ENCODE results near the gene OR51E1.

GRCh38 chr11:4682623-4683419 is 39.0 kb downstream of the OR51E1 start:
- TF ChIP-seq TCF4 (CRISPR knock-in tag; IDR thresholded peaks at IDR 0.05; ENCODE audit: borderline replicate concordance), result no peak
- no peak for TF ChIP-seq OSR1 (CRISPR knock-in tag; IDR thresholded peaks at IDR 0.05)
- no peak for TF ChIP-seq ZNF8 (CRISPR knock-in tag; IDR thresholded peaks at IDR 0.05)
- TF ChIP-seq RARB (CRISPR knock-in tag; IDR thresholded peaks at IDR 0.05), result no peak
- no peak for TF ChIP-seq PATZ1 (CRISPR knock-in tag; IDR thresholded peaks at IDR 0.05; ENCODE audit: borderline replicate concordance)
- TF ChIP-seq ISL1 (CRISPR knock-in tag; IDR thresholded peaks at IDR 0.05), result no peak
- no peak for TF ChIP-seq TSHZ2 (CRISPR knock-in tag; IDR thresholded peaks at IDR 0.05)
- no peak for TF ChIP-seq CSRNP3 (CRISPR knock-in tag; IDR thresholded peaks at IDR 0.05)

Data from SK-N-SH treated with all-trans-retinoic acid at 6 μM for 48 hours (cell line).